OCI-LY3 (cell line): ENCODE results near the gene BRPF1.

Source experiments
- H2AFZ ChIP-seq: fragments of 200-600, 300-600 bp; shearing (Covaris generic); 2 replicates; pipeline ENCODE4 v1.6.0; 2014; ENCODE audit warnings: antibody characterized with exemption, low read depth, low read length
- H3K27ac ChIP-seq: fragments of 200-600, 300-600 bp; sonication (generic); 2 replicates; pipeline ENCODE4 v1.5.1; 2014; ENCODE audit warnings: mild to moderate bottlenecking, low read length, moderate library complexity, mixed read lengths
- H3K27me3 ChIP-seq: fragments of 200-600, 300-600 bp; sonication (generic); 2 replicates; pipeline ENCODE4 v1.6.1; 2014; ENCODE audit warnings: low read depth, low read length, mixed read lengths
- H3K36me3 ChIP-seq: fragments of 200-600, 300-600 bp; sonication (generic); replicated peaks from 2 replicates; pipeline ENCODE3; 2014; ENCODE audit warnings: low read depth, low read length, mixed read lengths
- H3K4me1 ChIP-seq: fragments of 300-600, 200-600 bp; sonication (generic); 2 replicates; pipeline ENCODE4 v1.6.1; 2014; ENCODE audit warnings: low read length, mixed read lengths
- H3K4me2 ChIP-seq: fragments of 200-600, 300-600 bp; sonication (generic); 2 replicates; pipeline ENCODE4 v1.6.1; 2014; ENCODE audit warnings: low read length, mixed read lengths
- H3K4me3 ChIP-seq: fragments of 300-600, 200-600 bp; sonication (generic); 2 replicates; pipeline ENCODE4 v1.5.1; 2014; ENCODE audit warnings: antibody characterized with exemption, mild to moderate bottlenecking, low read length, moderate library complexity
- H3K79me2 ChIP-seq: fragments of 300-600, 200-600 bp; shearing (Covaris generic); 2 replicates; pipeline ENCODE4 v1.6.1; 2014; ENCODE audit warnings: mild to moderate bottlenecking, low read length, mixed read lengths
- H3K9ac ChIP-seq: fragments of 300-600, 200-600 bp; shearing (Covaris generic); 2 replicates; pipeline ENCODE4 v1.6.0; 2014; ENCODE audit warnings: mild to moderate bottlenecking, low read length, moderate library complexity
- H3K9me3 ChIP-seq: fragments of 200-600, 300-600 bp; shearing (Covaris generic); 2 replicates; pipeline ENCODE4 v1.6.1; 2014; ENCODE audit warnings: low read length, mixed read lengths; ENCODE audit not compliant: insufficient read depth
- H4K20me1 ChIP-seq: fragments of 200-600, 300-600 bp; sonication (generic); 2 replicates; pipeline ENCODE4 v1.6.1; 2016; ENCODE audit warnings: low read length, mixed read lengths; ENCODE audit not compliant: insufficient read depth
- EZH2phosphoT487 ChIP-seq: fragments of 200-600 bp; shearing (Covaris generic); IDR thresholded peaks from 2 replicates; pipeline ENCODE4 v1.6.1; 2018; ENCODE audit warnings: antibody characterized with exemption, mixed run types, low read depth
- TF ChIP-seq, protein P1 (sequence below): fragments of 200-600, 300-600 bp; sonication (generic); IDR thresholded peaks from 2 replicates; pipeline ENCODE4 v1.5.1; 2014; ENCODE audit warnings: antibody characterized with exemption, low read length, low read depth

The BRPF1 gene

DNA sequence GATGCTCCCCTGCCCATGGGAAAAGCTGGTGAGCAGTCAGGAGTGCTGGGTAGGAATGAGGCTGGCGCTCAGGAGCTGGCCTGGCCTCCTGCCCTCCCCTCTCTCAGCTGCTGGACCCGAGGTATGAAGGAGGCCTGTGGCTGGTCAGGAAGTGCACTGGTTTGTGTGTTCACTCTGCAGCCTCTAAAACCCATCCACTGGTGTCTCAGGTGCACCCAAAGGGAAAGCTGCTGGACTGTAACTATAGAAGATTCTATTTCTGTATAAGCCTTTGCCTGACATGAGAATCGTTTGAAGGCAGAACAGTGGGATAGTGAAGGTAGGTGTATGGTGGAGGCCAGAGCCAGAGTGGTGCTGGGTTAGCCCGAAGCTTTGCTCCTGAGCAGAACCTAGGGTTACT lies 33.6 kb upstream of the BRPF1 start:
- Histone ChIP-seq H3K4me3 (no peak overlapping the region), H2AFZ (no peak overlapping the region), H3K9ac (no peak overlapping the region), H3K36me3 (peaks cover 51% of the 10 kb centered on the region), H3K4me2 (no peak overlapping the region), H3K27ac (no peak overlapping the region), H3K27me3 (no peaks in the 10 kb centered on the region), H4K20me1 (no peaks in the 10 kb centered on the region), H3K79me2 (no peaks in the 10 kb centered on the region), H3K9me3 (no peaks in the 10 kb centered on the region), H3K4me1 (no peaks in the 10 kb centered on the region)
- TF ChIP-seq EZH2phosphoT487, result no peak
- TF ChIP-seq, protein P1, sequence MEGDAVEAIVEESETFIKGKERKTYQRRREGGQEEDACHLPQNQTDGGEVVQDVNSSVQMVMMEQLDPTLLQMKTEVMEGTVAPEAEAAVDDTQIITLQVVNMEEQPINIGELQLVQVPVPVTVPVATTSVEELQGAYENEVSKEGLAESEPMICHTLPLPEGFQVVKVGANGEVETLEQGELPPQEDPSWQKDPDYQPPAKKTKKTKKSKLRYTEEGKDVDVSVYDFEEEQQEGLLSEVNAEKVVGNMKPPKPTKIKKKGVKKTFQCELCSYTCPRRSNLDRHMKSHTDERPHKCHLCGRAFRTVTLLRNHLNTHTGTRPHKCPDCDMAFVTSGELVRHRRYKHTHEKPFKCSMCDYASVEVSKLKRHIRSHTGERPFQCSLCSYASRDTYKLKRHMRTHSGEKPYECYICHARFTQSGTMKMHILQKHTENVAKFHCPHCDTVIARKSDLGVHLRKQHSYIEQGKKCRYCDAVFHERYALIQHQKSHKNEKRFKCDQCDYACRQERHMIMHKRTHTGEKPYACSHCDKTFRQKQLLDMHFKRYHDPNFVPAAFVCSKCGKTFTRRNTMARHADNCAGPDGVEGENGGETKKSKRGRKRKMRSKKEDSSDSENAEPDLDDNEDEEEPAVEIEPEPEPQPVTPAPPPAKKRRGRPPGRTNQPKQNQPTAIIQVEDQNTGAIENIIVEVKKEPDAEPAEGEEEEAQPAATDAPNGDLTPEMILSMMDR, result no peak

DNA sequence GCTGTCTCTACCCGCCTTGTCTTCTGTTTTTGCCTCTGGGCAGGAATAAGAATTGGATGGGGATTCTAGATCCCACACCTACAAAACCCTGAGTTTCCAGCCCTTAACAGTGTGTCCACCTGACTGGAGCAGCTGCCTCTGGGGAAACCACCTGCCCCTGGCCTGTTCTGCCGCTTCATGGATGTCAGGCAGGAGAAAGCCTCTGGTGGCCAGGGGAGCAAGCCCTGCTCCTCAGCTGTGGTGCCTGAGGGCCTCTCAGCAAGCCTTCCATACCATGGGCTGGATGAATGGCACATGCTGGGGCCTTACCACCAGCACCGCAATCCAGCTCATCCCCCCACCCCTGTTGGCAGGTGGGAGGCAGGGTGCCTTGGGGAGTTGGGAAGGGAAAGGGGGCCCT lies 33.2 kb upstream of the BRPF1 start:
- H3K9me3 ChIP-seq, result no peaks in the 10 kb centered on the region

DNA sequence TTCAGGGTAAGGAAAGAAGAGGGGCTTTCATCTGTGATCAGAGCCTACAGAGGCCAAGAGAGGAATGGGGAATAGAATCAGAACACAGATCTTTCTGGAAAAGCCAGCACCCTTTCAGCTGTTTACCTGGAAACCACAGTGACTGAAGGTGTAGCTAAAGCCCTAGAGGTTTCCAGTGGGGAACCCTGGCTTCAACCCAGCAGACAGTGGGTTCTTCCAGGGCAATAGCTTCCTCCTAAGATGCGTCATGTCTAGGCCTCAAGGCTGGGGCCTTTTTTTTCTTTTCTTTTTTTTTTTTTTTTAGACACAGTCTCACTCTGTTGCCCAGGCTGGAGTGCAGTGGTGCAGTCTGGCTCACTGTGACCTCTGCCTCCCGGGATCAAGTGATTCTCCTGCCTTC lies 31.0 kb upstream of the BRPF1 start:
- H3K9ac ChIP-seq, result no peak overlapping the region
- no peaks in the 10 kb centered on the region for H3K79me2 ChIP-seq
- H4K20me1 ChIP-seq, result no peaks in the 10 kb centered on the region
- H2AFZ ChIP-seq, result no peak overlapping the region
- no peak overlapping the region for H3K4me2 ChIP-seq
- H3K9me3 ChIP-seq, result no peaks in the 10 kb centered on the region
- TF ChIP-seq, protein P1, result no peak
- TF ChIP-seq EZH2phosphoT487, result no peak
- H3K27ac ChIP-seq, result no peak overlapping the region
- H3K4me3 ChIP-seq, result no peak overlapping the region
- H3K27me3 ChIP-seq, result no peaks in the 10 kb centered on the region
- H3K4me1 ChIP-seq, result no peaks in the 10 kb centered on the region
- H3K36me3 ChIP-seq, result peaks cover 39% of the 10 kb centered on the region

More for the DNA sequence above, 33.2 kb upstream of the BRPF1 start:
- no peak overlapping the region for H3K27ac ChIP-seq
- H2AFZ ChIP-seq, result no peak overlapping the region
- H3K27me3 ChIP-seq, result no peaks in the 10 kb centered on the region
- no peak overlapping the region for H3K9ac ChIP-seq
- no peaks in the 10 kb centered on the region for H3K4me1 ChIP-seq
- H3K4me2 ChIP-seq, result no peak overlapping the region
- H3K36me3 ChIP-seq, result peaks cover 52% of the 10 kb centered on the region
- no peaks in the 10 kb centered on the region for H4K20me1 ChIP-seq
- H3K79me2 ChIP-seq, result no peaks in the 10 kb centered on the region
- H3K4me3 ChIP-seq, result no peak overlapping the region
- TF ChIP-seq EZH2phosphoT487, result no peak
- TF ChIP-seq, protein P1, result no peak

DNA sequence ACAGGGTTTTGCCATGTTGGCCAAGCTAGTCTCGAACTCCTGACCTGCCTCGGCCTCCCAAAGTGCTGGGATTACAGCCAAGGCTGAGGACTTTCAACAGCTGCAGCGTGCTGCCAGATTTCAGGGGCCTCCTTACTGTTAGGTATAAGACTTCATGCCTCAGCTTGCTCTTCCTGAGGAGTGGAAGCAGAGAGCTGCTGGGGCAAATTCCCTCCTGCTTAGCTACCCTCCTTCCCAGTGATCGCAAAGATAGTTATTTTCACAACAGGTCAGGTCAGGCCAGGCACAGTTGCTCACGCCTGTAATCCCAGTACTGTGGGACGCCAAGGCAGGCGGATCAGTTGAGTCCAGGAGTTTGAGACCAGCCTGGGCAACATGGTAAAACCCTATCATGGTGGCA lies 30.5 kb upstream of the BRPF1 start:
- Histone ChIP-seq H3K27me3 (no peaks in the 10 kb centered on the region), H4K20me1 (no peaks in the 10 kb centered on the region), H3K79me2 (no peaks in the 10 kb centered on the region), H3K9me3 (no peaks in the 10 kb centered on the region), H3K4me2 (no peak overlapping the region), H3K36me3 (peaks cover 36% of the 10 kb centered on the region), H3K27ac (no peak overlapping the region), H3K4me1 (no peaks in the 10 kb centered on the region), H2AFZ (no peak overlapping the region), H3K9ac (no peak overlapping the region), H3K4me3 (no peak overlapping the region)
- TF ChIP-seq, protein P1, result no peak
- TF ChIP-seq EZH2phosphoT487, result no peak
